ENCODE measurements around the gene PLXND1. TPM values are rescaled to one million over a fixed set of nuclear protein-coding genes. Genes with fewer than 3 reads are reported as not detected.

The PLXND1 gene
- total and polyA plus RNA-seq, 8 donors = 15.5 to 66.2 (median 28.5) TPM

DNA sequence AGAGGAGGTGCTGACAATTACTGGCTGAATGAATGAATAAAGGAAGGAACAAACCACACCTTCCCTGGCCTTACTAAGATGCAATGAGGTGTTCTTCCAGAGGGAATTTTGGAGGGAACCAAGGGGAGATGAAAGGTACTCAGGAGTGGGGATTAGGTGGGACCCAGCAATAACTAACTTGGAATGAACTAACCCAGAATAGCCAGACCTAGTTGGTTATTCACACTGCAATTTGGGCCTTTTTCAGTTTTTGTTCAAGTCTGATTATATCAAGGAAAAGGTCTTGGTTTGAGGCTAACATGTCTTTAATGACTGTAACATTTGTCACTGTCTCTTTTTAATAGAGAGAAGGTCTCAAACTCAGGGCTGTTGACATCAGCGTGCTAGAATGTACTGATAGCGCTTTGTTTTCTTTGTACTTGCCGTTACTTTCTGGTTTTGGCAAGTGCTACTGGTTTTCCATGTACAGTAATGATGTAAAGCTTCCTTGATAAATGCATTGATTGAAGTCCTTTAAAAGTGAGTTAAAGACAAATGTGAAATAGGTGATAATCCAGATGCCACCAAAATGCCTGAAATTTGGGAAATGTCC is 3.2 kb upstream of the PLXND1 start:
- Histone ChIP-seq H3K27me3 (no peaks in the 10 kb centered on the region), H3K4me1 (peaks cover 0 to 8% (median 4%) of the 10 kb centered on the region in 3 donors), H3K4me3 (no peak overlapping the region), H3K36me3 (no peaks in the 10 kb centered on the region), H3K27ac (no peak overlapping the region), H3K9me3 (no peaks in the 10 kb centered on the region)
- TF ChIP-seq, protein P1, sequence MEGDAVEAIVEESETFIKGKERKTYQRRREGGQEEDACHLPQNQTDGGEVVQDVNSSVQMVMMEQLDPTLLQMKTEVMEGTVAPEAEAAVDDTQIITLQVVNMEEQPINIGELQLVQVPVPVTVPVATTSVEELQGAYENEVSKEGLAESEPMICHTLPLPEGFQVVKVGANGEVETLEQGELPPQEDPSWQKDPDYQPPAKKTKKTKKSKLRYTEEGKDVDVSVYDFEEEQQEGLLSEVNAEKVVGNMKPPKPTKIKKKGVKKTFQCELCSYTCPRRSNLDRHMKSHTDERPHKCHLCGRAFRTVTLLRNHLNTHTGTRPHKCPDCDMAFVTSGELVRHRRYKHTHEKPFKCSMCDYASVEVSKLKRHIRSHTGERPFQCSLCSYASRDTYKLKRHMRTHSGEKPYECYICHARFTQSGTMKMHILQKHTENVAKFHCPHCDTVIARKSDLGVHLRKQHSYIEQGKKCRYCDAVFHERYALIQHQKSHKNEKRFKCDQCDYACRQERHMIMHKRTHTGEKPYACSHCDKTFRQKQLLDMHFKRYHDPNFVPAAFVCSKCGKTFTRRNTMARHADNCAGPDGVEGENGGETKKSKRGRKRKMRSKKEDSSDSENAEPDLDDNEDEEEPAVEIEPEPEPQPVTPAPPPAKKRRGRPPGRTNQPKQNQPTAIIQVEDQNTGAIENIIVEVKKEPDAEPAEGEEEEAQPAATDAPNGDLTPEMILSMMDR (IDR thresholded peaks at IDR 0.05) = no peak
- no peak for ATAC-seq
- WGBS, 2 donors = 11 to 12% methylated on average over 3 of the region's 3 CpGs
- intact Hi-C loops (cut with DNase I) = no loop called here
- FAIRE-seq = no peak
- no peak for DNase-seq

DNA sequence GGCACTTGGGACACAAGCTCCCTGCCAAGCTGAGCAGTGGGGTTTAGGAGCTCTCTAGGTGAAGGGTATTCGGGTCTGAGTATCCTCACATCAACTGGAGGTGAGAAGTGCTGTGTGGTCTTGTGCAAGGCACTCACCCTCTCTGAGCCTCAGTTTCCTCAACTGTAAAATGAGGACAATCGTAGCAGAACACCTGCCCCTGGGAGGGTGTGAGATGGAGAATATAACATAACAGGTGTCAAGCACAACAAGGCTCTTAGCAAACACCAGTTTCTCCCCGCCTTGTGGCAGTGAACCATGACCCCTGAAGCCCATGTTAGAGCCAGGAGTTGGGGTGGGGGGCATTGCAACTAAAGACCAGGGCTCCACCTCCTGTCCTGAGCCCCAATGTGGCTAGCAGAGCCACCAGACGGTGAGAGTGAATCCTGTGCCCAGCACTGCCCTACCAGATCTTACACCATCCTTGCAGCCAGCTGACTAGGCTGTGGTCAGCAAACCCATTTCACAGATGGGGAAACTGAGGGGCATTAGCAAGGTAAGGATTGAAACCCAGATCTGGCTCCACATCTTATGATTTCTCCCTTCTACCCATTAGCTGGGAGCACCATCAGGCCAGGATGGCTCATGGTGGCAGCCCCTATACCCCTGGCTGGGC is 2.6 kb upstream of the PLXND1 start:
- Histone ChIP-seq H3K4me1 (peaks cover 0 to 10% (median 4%) of the 10 kb centered on the region in 3 donors), H3K4me3 (no peak overlapping the region), H3K36me3 (no peaks in the 10 kb centered on the region), H3K27me3 (no peaks in the 10 kb centered on the region), H3K9me3 (no peaks in the 10 kb centered on the region), H3K27ac (no peak overlapping the region)
- intact Hi-C loops (cut with DNase I) = no loop called here
- FAIRE-seq (no peak), DNase-seq (no peak), ATAC-seq (no peak)
- TF ChIP-seq, protein P1 (IDR thresholded peaks at IDR 0.05) = no peak
- WGBS, 2 donors = 83 to 87% methylated on average over 4 of the region's 4 CpGs

DNA sequence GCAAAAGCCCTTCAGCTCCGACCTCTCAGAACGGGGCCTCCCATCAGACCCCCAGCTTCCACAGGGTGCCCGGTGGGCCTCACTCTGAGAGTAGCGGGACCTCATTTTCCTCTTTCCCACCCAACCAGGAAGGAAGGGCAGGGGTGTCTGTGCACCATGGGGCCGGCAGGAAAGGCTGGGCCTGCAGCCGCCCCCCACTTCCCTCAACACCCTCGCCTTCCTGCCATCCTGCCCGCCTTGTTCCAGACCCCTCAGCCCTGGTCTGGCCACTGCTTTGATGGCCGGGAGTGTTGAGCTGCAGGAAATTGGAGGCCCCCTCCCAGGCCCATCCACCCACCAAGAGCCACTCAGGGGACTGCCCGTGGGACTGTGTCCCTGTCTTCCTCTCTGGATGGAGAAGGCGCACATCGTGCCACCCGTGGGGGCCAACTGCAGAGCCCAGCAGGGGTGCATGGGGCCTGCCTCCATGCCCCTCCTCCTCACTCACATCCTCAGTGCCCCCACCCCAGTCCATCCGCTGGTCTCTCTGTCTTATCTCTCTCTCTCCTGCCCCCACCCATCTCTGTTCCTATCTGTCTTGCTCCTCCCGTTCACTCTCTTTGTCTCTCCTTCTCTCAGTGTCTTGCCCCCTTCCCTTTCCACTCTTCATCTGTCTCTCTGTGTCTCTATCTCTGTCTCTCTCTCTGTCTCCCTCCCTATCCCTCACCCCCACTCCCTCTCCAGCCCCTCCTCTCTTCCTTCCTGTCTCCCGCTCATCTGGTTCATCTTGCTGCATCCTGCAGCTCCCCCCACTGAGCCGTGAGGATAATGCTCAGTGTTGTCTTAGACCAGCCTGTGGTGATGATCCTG is 1.8 kb upstream of the PLXND1 start:
- Histone ChIP-seq H3K4me1 (peaks cover 4 to 15% (median 4%) of the 10 kb centered on the region in 3 donors), H3K9me3 (no peaks in the 10 kb centered on the region), H3K36me3 (no peaks in the 10 kb centered on the region), H3K27ac (peak overlapping the region in 2 of 4 donors; percentile 63 to 72), H3K27me3 (no peaks in the 10 kb centered on the region), H3K4me3 (no peak overlapping the region)
- FAIRE-seq (no peak), ATAC-seq (no peak), DNase-seq (no peak)
- TF ChIP-seq, protein P1 (IDR thresholded peaks at IDR 0.05) = no peak
- intact Hi-C loops (cut with DNase I) = no loop called here
- 75 to 78% methylated on average over 17 of the region's 17 CpGs for WGBS, 2 donors

DNA sequence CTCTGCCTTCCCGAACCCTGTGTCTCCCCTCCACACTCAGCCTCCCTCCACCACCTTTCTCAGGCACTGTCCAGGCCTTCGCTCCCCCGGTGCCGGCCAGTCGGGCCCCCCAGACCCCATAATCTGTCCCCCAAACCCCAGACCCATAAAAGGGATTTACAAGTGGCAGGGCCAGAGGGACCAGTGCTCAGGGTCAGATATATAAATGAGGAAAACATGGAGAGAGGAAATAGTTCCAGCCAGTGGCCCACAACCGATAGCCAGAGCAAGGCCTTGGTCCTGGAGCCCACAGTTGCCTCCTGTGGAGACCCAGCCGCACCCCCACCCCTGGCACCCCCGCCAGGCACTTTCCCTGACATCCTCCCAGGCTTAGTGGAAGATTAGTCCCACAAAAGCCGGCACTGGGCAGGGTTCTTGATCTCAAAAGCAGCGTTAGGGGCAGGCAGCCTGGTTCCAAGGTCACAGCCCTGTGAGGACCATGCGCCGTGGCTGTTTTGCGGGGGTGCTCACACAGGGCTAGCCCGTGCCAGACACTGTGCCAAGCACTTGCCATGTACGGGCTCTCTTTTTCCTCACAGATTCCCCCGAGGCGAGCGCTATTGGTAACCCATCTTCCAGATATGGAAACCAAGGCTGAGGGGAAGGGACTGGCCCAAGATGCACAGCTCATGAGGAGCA is 1.1 kb upstream of the PLXND1 start:
- Histone ChIP-seq H3K27ac (peak overlapping the region in 3 of 4 donors; percentile 46 to 72 (median 63)), H3K4me3 (peak overlapping the region in 3 of 4 donors; percentile 28 to 53 (median 40)), H3K9me3 (no peaks in the 10 kb centered on the region), H3K36me3 (no peaks in the 10 kb centered on the region), H3K27me3 (no peaks in the 10 kb centered on the region), H3K4me1 (peaks cover 4 to 15% (median 7%) of the 10 kb centered on the region in 3 donors)
- ATAC-seq (no peak), FAIRE-seq (no peak), DNase-seq (no peak)
- WGBS, 2 donors = 59 to 67% methylated on average over 18 of the region's 18 CpGs
- intact Hi-C loops (cut with DNase I) = no loop called here
- TF ChIP-seq, protein P1 (IDR thresholded peaks at IDR 0.05) = no peak

Measured in pancreas (tissue), 10 donors.